CD4-positive, alpha-beta memory T cell (primary cell): Measurements from ENCODE around the gene GSPT1. TPM values are rescaled to one million over a fixed set of nuclear protein-coding genes. Genes with fewer than 3 reads are reported as not detected.
A peak's percentile ranks its signal among the peaks of the same experiment; 100 is the strongest.
"Not testable (repeated sequence)": the region's sequence is repeated elsewhere in the genome, so short reads cannot be mapped to it uniquely, and the experiment has no call there.

Source experiments
- CTCF ChIA-PET: fragments of 350-600 bp; sonication (Branson Sonifier 250); formaldehyde crosslinking; loops from one replicate; lab custom pipeline; 2021; ENCODE audit warnings: inconsistent platforms; ENCODE audit not compliant: partially characterized antibody; lab: Charles Lee
- POLR2A ChIA-PET: fragments of 350-600 bp; sonication (Branson Sonifier 250); formaldehyde crosslinking; loops from one replicate; lab custom pipeline; 2021; ENCODE audit not compliant: partially characterized antibody; lab: Charles Lee
- DNase-seq, 5 donors: peaks; one replicate each; pipeline versions ENCODE4 v3.0.0 to v3.0.0-alpha.2; 2020 to 2022; ENCODE audit warnings: mixed read lengths in 1 of 5
- H3K27ac ChIP-seq: one replicate; pipeline ENCODE4 v1.7.0; 2013; ENCODE audit warnings: low read depth, low read length
- H3K27me3 ChIP-seq: 2 replicates; pipeline ENCODE4 v1.7.0; 2013; ENCODE audit warnings: mild to moderate bottlenecking, low read length, moderate library complexity; ENCODE audit not compliant: insufficient read depth
- H3K36me3 ChIP-seq: 2 replicates; pipeline ENCODE4 v1.7.0; 2013; ENCODE audit warnings: mild to moderate bottlenecking, low read length, moderate library complexity; ENCODE audit not compliant: insufficient read depth
- H3K4me1 ChIP-seq: 2 replicates; pipeline ENCODE4 v1.7.0; 2013; ENCODE audit warnings: mild to moderate bottlenecking, low read length, moderate library complexity; ENCODE audit not compliant: insufficient read depth
- H3K4me3 ChIP-seq, 2 donors: one replicate each; pipeline ENCODE4 v1.7.0; 2013; ENCODE audit warnings: low read length in 2 of 2, mild to moderate bottlenecking in 1 of 2
- H3K9me3 ChIP-seq, 2 donors: one replicate each; pipeline ENCODE4 v1.7.0; 2013; ENCODE audit warnings: low read length in 2 of 2, control low read depth in 1 of 2; ENCODE audit not compliant: control insufficient read depth in 1 of 2
- H3K27ac Mint-ChIP-seq, 7 donors: one replicate each; pipeline ENCODE4 v1.8.0; 2020 to 2021; ENCODE audit warnings: mixed read lengths in 7 of 7, mild to moderate bottlenecking in 6 of 7, inconsistent platforms in 3 of 7, moderate library complexity in 3 of 7
- H3K27me3 Mint-ChIP-seq, 2 donors: one replicate each; pipeline ENCODE4 v1.8.0; 2020 to 2021; ENCODE audit warnings: mixed read lengths in 2 of 2
- H3K36me3 Mint-ChIP-seq, 2 donors: one replicate each; pipeline ENCODE4 v1.8.0; 2020 to 2021; ENCODE audit warnings: mixed read lengths in 2 of 2, inconsistent platforms in 1 of 2, mild to moderate bottlenecking in 1 of 2
- H3K4me1 Mint-ChIP-seq, 4 donors: one replicate each; pipeline ENCODE4 v1.8.0; 2020 to 2021; ENCODE audit warnings: mixed read lengths in 4 of 4, mild to moderate bottlenecking in 1 of 4
- H3K4me3 Mint-ChIP-seq, 8 donors: one replicate each; pipeline ENCODE4 v1.8.0; 2020 to 2021; ENCODE audit warnings: mixed read lengths in 8 of 8, mild to moderate bottlenecking in 7 of 8, moderate library complexity in 6 of 8, inconsistent platforms in 3 of 8
- H3K9me3 Mint-ChIP-seq, 8 donors: one replicate each; pipeline ENCODE4 v1.8.0; 2020 to 2021; ENCODE audit warnings: mixed read lengths in 8 of 8, mild to moderate bottlenecking in 5 of 8, inconsistent platforms in 3 of 8, moderate library complexity in 1 of 8
- intact Hi-C: fragments of 100-400 bp; cut with micrococcal nuclease; formaldehyde crosslinking; loops from one replicate; pipeline ENCODE4 v1.15.1; 2023
- polyA plus RNA-seq, 2 donors: library from polyadenylated mRNA; unstranded; fragments of 300-500 nt; fragmentation: Illumina TruSeq; gene quantifications; one replicate each; pipeline ENCODE4 v1.2.3, GENCODE V29; 2021
- total RNA-seq, 2 experiments: library from RNA; stranded (reverse); gene quantifications; one replicate each; pipeline ENCODE4 v1.2.3, GENCODE V29; 2021

GSPT1 gene
- total RNA-seq (10 to 100 TPM; 97.9 to 99.5 TPM), polyA plus RNA-seq (100 to 1,000 TPM in 1 of 2 donors, 10 to 100 TPM in 1; 89.0 to 106 TPM)

DNA sequence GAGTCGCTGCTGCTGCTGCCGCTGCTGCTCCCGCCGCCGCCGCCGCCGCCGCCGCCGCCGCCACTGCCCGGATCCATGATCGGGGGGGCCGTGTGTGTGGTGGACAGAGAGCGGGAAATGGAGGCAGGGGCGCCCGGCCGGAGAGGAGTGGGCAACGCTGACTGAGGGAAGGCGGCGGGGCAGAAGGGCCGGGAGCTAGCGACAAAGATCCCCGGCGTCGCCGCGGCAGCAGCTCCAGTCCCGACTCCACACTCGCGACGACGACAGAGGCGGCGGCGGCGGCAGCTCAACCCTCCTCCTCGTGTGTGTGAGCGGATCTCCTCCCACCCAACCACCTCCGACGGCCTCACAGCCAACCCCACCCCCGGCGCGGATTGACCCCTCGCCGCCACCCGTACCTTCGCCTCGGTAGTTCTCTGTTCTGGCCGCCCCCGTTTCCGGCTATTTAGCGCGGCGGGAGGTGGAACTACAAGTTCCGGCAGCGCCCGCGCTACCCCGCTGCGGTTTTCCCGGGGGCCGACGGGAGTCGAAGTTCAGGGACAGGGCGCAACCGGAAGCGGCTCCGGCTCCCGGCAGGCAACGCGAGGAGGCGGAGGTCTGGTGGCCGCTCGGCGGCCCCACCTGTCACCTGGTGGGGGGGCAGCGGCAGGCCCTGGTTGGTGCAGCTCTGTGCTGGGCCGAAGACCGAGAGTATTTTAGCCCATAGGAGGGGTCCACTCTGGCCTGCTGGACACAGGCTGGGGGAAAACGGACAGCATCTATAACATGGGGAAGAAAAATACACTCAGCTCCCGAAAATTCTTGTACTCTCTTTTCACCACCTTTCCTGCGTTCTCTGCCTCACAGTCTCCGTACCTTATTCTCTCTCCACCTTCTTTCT, at the start of gene GSPT1:
TSS of gene GSPT1 (minus strand) at position 313 of the 880 bp plus-strand sequence. CDS start at position 77, 236 bp downstream.
- Mint-ChIP-seq H3K27me3 (peaks cover 0 to 2% of the 10 kb centered on the region in 2 donors), H3K27ac (peak within 1 kb of the TSS; percentile 96 to 100 (median 97)), H3K4me3 (peak within 1 kb of the TSS; percentile 94 to 99 (median 98)), H3K9me3 (peaks cover 0 to 3% (median 0%) of the 10 kb centered on the region in 8 donors), H3K36me3 (peaks cover 8 to 32% of the 10 kb centered on the region in 2 donors), H3K4me1 (peaks cover 24 to 45% (median 30%) of the 10 kb centered on the region in 4 donors)
- ChIA-PET POLR2A (interaction anchor here (0.6 to 3.9 kb wide), 15 partner anchors 9 to 974 kb away, joined by 3 to 21 read pairs (median 5); partner anchors contain the start of genes DEXI, SNX29, SOCS1 and TXNDC11), CTCF (interaction anchor here (1.5 kb wide), 1 partner anchor 152 kb away, joined by 9 read pairs; no protein-coding TSS in a partner anchor)
- Histone ChIP-seq H3K27ac (peak within 1 kb of the TSS; percentile 72), H3K4me1 (peaks cover 35% of the 10 kb centered on the region), H3K36me3 (no peaks in the 10 kb centered on the region), H3K9me3 (no peaks in the 10 kb centered on the region), H3K4me3 (peak within 1 kb of the TSS; percentile 67 to 72), H3K27me3 (no peaks in the 10 kb centered on the region)
- intact Hi-C loops, result loop anchor here (1.0 to 10.0 kb wide), 8 partner anchors 15 to 886 kb away; partner anchors contain the start of genes CPPED1, RSL1D1, SNX29 and SOCS1
- DNase-seq, result peak; percentile 99 to 100 (median 99)

DNA sequence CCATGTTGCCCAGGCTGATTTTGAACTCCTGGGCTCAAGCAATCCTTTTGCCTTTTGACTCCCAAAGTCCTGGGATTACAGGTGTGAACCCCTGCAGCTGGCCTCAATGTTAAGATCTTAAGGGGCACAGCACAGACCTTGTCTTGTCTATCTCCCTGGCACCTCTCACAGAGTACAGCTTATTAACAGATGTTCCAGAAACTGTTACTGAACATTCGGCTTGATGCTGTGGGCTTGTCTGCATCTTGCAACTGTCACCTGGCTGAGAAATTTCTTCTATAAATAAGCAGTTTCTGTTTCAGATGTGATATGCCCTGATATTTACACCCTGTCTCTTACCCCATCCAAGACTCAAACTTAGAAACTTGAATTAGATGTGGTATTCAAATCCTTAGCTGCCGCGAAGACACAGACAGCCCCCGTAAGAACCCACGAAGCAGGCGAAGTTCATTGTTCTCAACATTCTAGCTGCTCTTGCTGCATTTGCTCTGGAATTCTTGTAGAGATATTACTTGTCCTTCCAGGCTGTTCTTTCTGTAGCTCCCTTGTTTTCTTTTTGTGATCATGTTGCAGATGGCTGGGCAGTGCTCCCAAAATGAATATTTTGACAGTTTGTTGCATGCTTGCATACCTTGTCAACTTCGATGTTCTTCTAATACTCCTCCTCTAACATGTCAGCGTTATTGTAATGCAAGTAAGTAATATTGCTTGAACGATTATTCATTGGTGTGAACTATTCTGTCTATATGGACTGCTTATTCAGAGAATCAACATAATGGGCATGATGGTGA, 49.2 kb upstream of the GSPT1 start, which contains the start of gene TNFRSF17:
TSS of gene TNFRSF17 (plus strand) at position 450 of the 791 bp plus-strand sequence. CDS start at position 565, 115 bp downstream.
- Histone ChIP-seq H3K4me3 (no peak within 1 kb of the TSS), H3K36me3 (no peaks in the 10 kb centered on the region), H3K9me3 (no peaks in the 10 kb centered on the region), H3K27ac (no peak within 1 kb of the TSS), H3K4me1 (no peaks in the 10 kb centered on the region), H3K27me3 (no peaks in the 10 kb centered on the region)
- no peak for DNase-seq
- CTCF ChIA-PET, result no interaction called here
- intact Hi-C loops, result no loop called here
- H3K9me3 Mint-ChIP-seq, result no peaks in the 10 kb centered on the region
- no peaks in the 10 kb centered on the region for H3K36me3 Mint-ChIP-seq
- H3K4me1 Mint-ChIP-seq, result peaks cover 0 to 1% (median 0%) of the 10 kb centered on the region in 4 donors
- no peak within 1 kb of the TSS for H3K27ac Mint-ChIP-seq
- POLR2A ChIA-PET, result no interaction called here
- H3K27me3 Mint-ChIP-seq, result peaks cover 0 to 10% of the 10 kb centered on the region in 2 donors
- no peak within 1 kb of the TSS for H3K4me3 Mint-ChIP-seq

DNA sequence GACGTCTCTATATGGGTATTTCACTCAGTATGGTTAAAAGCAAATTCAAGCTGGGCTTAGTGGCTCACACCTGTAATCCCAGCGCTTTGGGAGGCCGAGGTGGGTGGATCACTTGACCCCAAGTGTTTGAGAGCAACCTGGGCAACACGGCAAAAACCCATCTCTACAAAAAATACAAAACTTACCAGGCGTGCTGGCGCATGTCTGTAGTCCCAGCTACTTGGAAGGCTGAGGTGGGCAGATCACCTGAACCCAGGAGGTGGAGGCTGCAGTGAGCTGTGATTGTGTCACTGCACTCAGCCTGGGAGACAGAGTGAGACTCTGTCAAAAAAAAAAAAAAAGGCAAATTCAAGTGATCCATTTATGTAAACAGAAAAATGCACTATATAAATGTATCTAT, 48.0 kb upstream of the GSPT1 start:
- Mint-ChIP-seq H3K27me3 (peaks cover 0 to 11% of the 10 kb centered on the region in 2 donors), H3K4me1 (peaks cover 0 to 1% (median 0%) of the 10 kb centered on the region in 4 donors), H3K36me3 (no peaks in the 10 kb centered on the region), H3K27ac (no peak overlapping the region), H3K4me3 (no peak overlapping the region), H3K9me3 (no peaks in the 10 kb centered on the region)
- intact Hi-C loops, result no loop called here
- Histone ChIP-seq H3K27ac (no peak overlapping the region), H3K4me3 (no peak overlapping the region), H3K36me3 (no peaks in the 10 kb centered on the region), H3K27me3 (no peaks in the 10 kb centered on the region), H3K9me3 (no peaks in the 10 kb centered on the region), H3K4me1 (no peaks in the 10 kb centered on the region)
- DNase-seq, result no peak
- ChIA-PET CTCF (no interaction called here), POLR2A (no interaction called here)

DNA sequence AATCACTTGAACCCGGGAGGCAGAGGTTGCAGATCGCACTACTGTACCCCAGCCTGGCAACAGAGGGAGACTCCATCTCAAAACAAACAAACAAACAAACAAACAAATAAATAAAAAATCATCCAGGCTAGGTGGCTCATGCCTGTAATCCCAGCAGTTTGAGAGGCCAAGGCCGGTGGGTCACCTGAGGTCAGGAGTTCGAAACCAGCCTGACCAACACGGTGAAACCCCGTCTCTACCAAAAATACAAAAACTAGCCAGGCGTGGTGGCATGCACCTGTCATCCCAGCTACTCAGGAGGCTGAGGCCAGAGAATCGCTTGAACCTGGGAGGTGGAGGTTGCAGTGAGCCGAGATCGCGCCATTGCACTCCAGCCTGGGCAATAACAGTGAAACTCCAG, 47.2 kb upstream of the GSPT1 start:
- intact Hi-C loops, H3K36me3 Mint-ChIP-seq, POLR2A ChIA-PET, H3K4me3 Mint-ChIP-seq, H3K27ac Mint-ChIP-seq, H3K4me3 ChIP-seq, H3K9me3 Mint-ChIP-seq, H3K27me3 ChIP-seq, H3K4me1 Mint-ChIP-seq, DNase-seq, H3K27ac ChIP-seq, H3K36me3 ChIP-seq, H3K4me1 ChIP-seq, H3K9me3 ChIP-seq, CTCF ChIA-PET: not testable (repeated sequence)
- peaks cover 0 to 11% of the 10 kb centered on the region in 2 donors for H3K27me3 Mint-ChIP-seq

DNA sequence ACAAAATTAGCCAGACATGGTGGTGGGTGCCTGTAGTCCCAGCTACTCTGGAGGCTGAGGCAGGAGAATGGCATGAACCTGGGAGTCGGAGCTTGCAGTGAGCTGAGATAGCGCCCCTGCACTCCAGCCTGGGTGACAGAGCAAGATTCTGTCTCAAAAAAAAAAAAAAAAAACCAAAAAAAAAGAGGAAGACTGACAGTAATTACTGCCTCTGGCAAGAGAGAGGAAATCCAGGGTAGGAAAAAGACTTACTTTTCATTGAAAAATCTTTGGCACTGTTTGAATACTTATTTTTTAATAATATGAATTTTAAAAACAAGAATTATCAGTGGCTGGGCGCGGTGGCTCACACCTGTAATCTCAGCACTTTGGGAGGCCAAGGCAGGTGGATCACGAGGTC, 46.7 kb upstream of the GSPT1 start:
- H3K4me3 ChIP-seq, POLR2A ChIA-PET, H3K27me3 Mint-ChIP-seq, H3K27ac Mint-ChIP-seq, H3K27me3 ChIP-seq, DNase-seq, H3K9me3 Mint-ChIP-seq, intact Hi-C loops, H3K4me1 Mint-ChIP-seq, H3K9me3 ChIP-seq, CTCF ChIA-PET, H3K4me3 Mint-ChIP-seq, H3K27ac ChIP-seq, H3K36me3 Mint-ChIP-seq, H3K4me1 ChIP-seq, H3K36me3 ChIP-seq: not testable (repeated sequence)

DNA sequence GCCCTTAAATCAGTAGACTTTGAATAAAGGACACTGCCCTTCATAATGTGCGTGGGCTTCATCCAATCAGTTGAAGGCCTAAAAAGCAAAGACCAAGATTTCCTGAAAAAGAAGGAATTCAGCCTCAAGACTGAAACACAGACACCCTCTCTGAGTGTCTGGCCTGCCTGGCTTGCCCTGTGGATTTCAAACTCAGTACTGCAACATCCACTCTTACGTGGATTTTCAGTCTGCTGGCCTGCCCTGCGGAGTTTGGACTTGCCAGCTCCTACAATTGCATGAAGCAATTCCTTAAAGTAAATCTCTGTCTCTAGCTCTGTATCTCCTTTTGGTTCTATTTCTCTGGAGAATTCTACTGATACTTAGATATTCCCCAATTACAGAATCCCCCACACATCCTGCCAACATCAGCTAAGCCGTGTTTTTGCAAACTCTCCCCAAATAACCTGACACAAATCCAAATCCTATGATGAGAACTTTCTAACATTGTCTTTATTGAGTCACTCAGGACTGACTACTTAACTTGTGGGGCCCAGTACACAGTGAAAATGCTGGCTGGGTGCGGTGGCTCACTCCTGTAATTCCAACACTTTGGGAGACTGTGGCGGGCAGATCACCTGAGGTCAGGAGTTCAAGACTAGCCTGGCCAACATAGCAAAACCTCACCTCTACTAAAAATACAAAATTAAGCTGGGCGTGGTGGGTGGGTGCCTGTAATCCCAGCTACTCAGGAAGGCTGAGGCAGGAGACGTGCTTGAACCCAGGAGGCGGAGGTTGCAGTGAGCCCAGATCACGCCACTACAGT, 42.0 kb upstream of the GSPT1 start:
- Mint-ChIP-seq H3K4me3 (no peak overlapping the region), H3K36me3 (no peaks in the 10 kb centered on the region), H3K9me3 (no peaks in the 10 kb centered on the region), H3K4me1 (no peaks in the 10 kb centered on the region), H3K27ac (no peak overlapping the region), H3K27me3 (peaks cover 0 to 6% of the 10 kb centered on the region in 2 donors)
- Histone ChIP-seq H3K4me1 (no peaks in the 10 kb centered on the region), H3K36me3 (no peaks in the 10 kb centered on the region), H3K4me3 (no peak overlapping the region), H3K9me3 (no peaks in the 10 kb centered on the region), H3K27me3 (no peaks in the 10 kb centered on the region), H3K27ac (no peak overlapping the region)
- CTCF ChIA-PET, result no interaction called here
- POLR2A ChIA-PET, result no interaction called here
- no peak for DNase-seq
- intact Hi-C loops, result no loop called here
